Peyer's patch (tissue), 4 donors: Measurements from ENCODE around the gene FBN1. TPM values are rescaled to one million over a fixed set of nuclear protein-coding genes. Genes with fewer than 3 reads are reported as not detected.

Experiments used
- DNase-seq, 3 donors: peaks; one replicate each; pipeline ENCODE4 v3.0.0-alpha.2; 2017 to 2019
- H3K27ac ChIP-seq, 4 donors: fragments of 200-600 bp; sonication (generic); one replicate each; pipeline ENCODE4 v1.5.1; 2016 to 2019
- H3K27me3 ChIP-seq, 2 donors: fragments of 200-600 bp; sonication (generic); one replicate each; pipeline ENCODE4 v1.5.1; 2019
- H3K36me3 ChIP-seq, 3 donors: fragments of 200-600 bp; sonication (generic); one replicate each; pipeline ENCODE4 v1.5.1; 2016 to 2019
- H3K4me1 ChIP-seq, 4 donors: fragments of 200-600 bp; sonication (generic); one replicate each; pipeline ENCODE4 v1.5.1; 2016 to 2019
- H3K4me3 ChIP-seq, 4 donors: fragments of 200-600 bp; sonication (generic); 1 replicate in 3 of 4; 2 replicates in 1 of 4; pipeline ENCODE4 v1.5.1; 2016 to 2019; ENCODE audit warnings: mild to moderate bottlenecking in 1 of 4
- H3K9me3 ChIP-seq, 4 donors: fragments of 200-600 bp; sonication (generic); one replicate each; pipeline ENCODE4 v1.5.1; 2016 to 2019; ENCODE audit warnings: mild to moderate bottlenecking in 1 of 4
- POLR2A ChIP-seq, 2 donors: fragments of 450-650 bp; IDR thresholded peaks; one replicate each; pipeline ENCODE4 v1.5.1; 2017; ENCODE audit warnings: antibody characterized with exemption in 2 of 2, mild to moderate bottlenecking in 2 of 2, moderate library complexity in 2 of 2
- total RNA-seq, 4 donors: library from RNA; depleted of rRNA; stranded (reverse); fragments of >200 nt; gene quantifications; one replicate each; pipeline ENCODE4 v1.1.0, GENCODE V29; 2016
- TF ChIP-seq, protein P1 (sequence below), 6 experiments: fragments of 450-650 bp in 4 of 6; fragments of 200-600 bp in 2 of 6; sonication (generic) in 1 of 6; IDR thresholded peaks; one replicate each; pipeline ENCODE4 v1.5.1; 2017 to 2019; ENCODE audit warnings: antibody characterized with exemption in 6 of 6, mild to moderate bottlenecking in 3 of 6, moderate library complexity in 1 of 6

Gene FBN1
- total RNA-seq, 4 donors from 2014 or later, result 21.4 to 257 (median 60.9) TPM

DNA sequence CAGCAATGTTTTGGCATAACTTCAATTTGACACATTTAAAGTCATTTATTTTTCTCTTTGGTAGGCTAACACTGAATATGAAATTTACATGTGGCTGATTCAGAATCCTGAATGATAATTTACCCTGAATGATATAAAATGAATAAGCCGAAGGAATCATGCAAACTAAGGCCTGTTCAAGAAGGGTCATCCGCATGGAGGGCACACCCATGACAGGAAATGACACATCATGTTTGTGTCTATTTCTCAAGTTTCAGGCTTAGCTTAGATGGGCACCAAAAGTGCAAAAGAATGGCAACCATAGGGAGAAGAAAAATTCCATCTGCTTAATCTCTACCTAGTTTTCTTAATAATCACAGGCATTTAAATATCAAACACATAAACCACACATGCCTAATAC, 172.8 kb downstream of the FBN1 start:
- Histone ChIP-seq H3K9me3 (no peaks in the 10 kb centered on the region), H3K4me1 (no peaks in the 10 kb centered on the region), H3K27ac (no peak overlapping the region)

DNA sequence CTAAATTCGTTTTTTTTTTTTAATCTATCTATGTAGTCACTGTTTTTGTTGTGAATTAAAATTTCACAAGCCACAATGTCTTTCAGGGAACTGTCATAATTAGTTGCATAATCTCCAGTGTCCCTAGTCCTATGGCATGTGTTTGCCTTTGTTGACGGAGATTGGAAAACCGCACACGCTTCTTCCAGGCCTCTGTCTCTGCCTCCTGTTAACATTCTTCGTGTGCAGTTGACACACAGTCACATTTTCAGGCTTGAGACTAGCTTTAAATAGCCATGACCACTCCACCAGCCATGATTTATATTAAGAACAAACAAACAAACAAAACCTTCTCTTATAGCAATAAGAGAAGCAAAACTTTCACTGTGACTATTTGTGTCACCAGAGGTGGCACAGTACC, 174.4 kb downstream of the FBN1 start:
- Histone ChIP-seq H3K4me3 (no peak overlapping the region), H3K9me3 (no peaks in the 10 kb centered on the region), H3K27me3 (no peaks in the 10 kb centered on the region), H3K4me1 (no peaks in the 10 kb centered on the region), H3K36me3 (peaks cover 0 to 12% (median 0%) of the 10 kb centered on the region in 3 donors), H3K27ac (no peak overlapping the region)
- no peak for TF ChIP-seq POLR2A (IDR thresholded peaks at IDR 0.05)
- TF ChIP-seq, protein P1, sequence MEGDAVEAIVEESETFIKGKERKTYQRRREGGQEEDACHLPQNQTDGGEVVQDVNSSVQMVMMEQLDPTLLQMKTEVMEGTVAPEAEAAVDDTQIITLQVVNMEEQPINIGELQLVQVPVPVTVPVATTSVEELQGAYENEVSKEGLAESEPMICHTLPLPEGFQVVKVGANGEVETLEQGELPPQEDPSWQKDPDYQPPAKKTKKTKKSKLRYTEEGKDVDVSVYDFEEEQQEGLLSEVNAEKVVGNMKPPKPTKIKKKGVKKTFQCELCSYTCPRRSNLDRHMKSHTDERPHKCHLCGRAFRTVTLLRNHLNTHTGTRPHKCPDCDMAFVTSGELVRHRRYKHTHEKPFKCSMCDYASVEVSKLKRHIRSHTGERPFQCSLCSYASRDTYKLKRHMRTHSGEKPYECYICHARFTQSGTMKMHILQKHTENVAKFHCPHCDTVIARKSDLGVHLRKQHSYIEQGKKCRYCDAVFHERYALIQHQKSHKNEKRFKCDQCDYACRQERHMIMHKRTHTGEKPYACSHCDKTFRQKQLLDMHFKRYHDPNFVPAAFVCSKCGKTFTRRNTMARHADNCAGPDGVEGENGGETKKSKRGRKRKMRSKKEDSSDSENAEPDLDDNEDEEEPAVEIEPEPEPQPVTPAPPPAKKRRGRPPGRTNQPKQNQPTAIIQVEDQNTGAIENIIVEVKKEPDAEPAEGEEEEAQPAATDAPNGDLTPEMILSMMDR (IDR thresholded peaks at IDR 0.05), result no peak
- no peak for DNase-seq

More for the DNA sequence above, 172.8 kb downstream of the FBN1 start:
- H3K36me3 ChIP-seq, result peaks cover 0 to 5% (median 0%) of the 10 kb centered on the region in 3 donors
- TF ChIP-seq, protein P1 (IDR thresholded peaks at IDR 0.05), result no peak
- TF ChIP-seq POLR2A (IDR thresholded peaks at IDR 0.05), result no peak
- DNase-seq, result no peak
- H3K27me3 ChIP-seq, result no peaks in the 10 kb centered on the region
- no peak overlapping the region for H3K4me3 ChIP-seq

DNA sequence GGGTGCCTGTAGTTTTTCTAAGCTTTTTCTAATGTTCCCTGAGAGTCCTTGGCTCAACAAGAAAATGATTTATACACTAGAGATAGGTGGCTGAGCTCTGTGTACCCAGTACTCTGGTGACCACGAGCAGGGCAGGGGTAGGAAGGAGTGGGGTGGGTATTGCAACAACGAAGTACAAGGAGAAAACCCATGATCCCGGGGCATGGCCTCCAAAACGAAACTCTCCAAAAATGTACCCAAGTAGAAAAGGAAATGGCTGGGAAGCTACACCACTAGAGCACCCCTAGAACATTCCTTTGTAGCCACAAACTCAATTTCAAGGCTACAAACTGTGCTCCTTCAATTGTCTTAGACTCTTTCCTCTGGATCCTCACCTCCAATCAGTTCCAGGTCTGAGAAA, 175.4 kb downstream of the FBN1 start:
- peaks cover 0 to 14% (median 0%) of the 10 kb centered on the region in 3 donors for H3K36me3 ChIP-seq
- H3K27ac ChIP-seq, result no peak overlapping the region
- H3K9me3 ChIP-seq, result no peaks in the 10 kb centered on the region
- DNase-seq, result no peak
- TF ChIP-seq POLR2A (IDR thresholded peaks at IDR 0.05), result no peak
- TF ChIP-seq, protein P1 (IDR thresholded peaks at IDR 0.05), result no peak
- no peaks in the 10 kb centered on the region for H3K27me3 ChIP-seq
- H3K4me3 ChIP-seq, result no peak overlapping the region
- no peaks in the 10 kb centered on the region for H3K4me1 ChIP-seq

DNA sequence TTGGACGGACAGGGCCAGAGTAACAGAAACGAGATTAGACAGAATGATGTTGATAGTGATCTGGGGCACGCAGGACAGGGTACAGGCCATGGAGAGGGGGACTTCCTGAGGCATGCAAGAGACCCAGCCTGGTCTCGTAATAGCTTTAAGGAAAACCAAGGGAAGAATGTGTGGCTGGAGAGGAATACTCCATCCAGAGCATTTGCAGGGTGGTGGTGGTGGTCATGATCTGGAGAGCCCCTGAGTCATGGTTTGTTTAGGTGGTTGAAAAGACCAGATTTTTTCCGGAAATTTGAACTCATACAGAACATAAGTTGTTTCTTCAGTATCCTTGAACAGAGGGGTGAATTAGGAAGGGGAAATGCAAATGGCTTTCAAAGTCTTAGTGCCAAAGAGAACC, 175.8 kb downstream of the FBN1 start:
- H3K4me1 ChIP-seq, result no peaks in the 10 kb centered on the region
- H3K27me3 ChIP-seq, result no peaks in the 10 kb centered on the region
- DNase-seq, result no peak
- no peak for TF ChIP-seq POLR2A (IDR thresholded peaks at IDR 0.05)
- TF ChIP-seq, protein P1 (IDR thresholded peaks at IDR 0.05), result no peak
- no peak overlapping the region for H3K27ac ChIP-seq
- no peak overlapping the region for H3K4me3 ChIP-seq
- no peaks in the 10 kb centered on the region for H3K9me3 ChIP-seq
- H3K36me3 ChIP-seq, result peaks cover 0 to 18% (median 0%) of the 10 kb centered on the region in 3 donors

DNA sequence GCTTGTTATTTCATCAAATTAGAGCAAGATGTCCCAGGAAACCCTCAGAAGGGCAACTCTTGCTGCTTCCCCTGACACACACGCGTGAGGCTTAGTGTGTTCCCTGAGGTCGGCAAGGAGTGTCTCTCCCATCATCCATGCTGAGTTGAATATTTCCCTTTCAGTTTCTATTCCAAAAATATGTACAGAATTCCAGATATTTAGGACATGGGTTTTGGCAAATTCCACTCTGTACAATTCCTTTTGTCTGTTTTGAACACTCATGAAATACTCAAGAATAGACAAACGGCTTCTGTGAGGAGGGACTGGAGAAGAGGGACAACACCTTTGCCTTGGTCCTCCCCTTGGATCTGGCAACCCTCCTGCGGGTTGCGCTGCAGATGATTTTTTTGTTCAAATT, 176.2 kb downstream of the FBN1 start:
- Histone ChIP-seq H3K27ac (no peak overlapping the region), H3K9me3 (no peaks in the 10 kb centered on the region), H3K4me3 (no peak overlapping the region), H3K4me1 (no peaks in the 10 kb centered on the region), H3K27me3 (no peaks in the 10 kb centered on the region), H3K36me3 (peaks cover 0 to 19% (median 0%) of the 10 kb centered on the region in 3 donors)
- DNase-seq, result no peak
- TF ChIP-seq, protein P1 (IDR thresholded peaks at IDR 0.05), result no peak
- no peak for TF ChIP-seq POLR2A (IDR thresholded peaks at IDR 0.05)

DNA sequence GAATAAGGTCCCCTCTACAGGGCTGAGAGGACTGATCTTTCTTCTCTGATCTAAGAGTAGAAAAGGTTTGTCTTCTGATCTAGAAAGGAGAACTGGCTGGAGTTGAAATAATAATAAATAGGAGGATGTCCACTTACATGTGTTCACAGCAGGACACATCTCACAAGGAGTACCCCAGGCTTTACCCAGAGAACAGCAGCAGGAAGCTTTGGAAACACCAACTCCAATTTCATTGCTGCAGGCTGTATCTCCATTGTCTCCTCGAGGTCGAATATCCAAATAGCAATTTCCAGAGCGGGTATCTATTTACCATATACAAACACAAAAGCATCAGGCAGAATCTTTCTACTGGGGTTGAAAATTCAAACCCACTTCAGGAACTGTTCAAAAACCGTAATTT, 177.7 kb downstream of the FBN1 start:
- H3K4me3 ChIP-seq, result no peak overlapping the region
- no peaks in the 10 kb centered on the region for H3K27me3 ChIP-seq
- DNase-seq, result no peak
- no peak overlapping the region for H3K27ac ChIP-seq
- no peaks in the 10 kb centered on the region for H3K4me1 ChIP-seq
- no peaks in the 10 kb centered on the region for H3K9me3 ChIP-seq
- TF ChIP-seq POLR2A (IDR thresholded peaks at IDR 0.05), result no peak
- TF ChIP-seq, protein P1 (IDR thresholded peaks at IDR 0.05), result no peak
- peaks cover 0 to 19% (median 0%) of the 10 kb centered on the region in 3 donors for H3K36me3 ChIP-seq
